ENCODE measurements around the gene ARSB. TPM values are rescaled to one million over a fixed set of nuclear protein-coding genes. Genes with fewer than 3 reads are reported as not detected.
"Not testable (repeated sequence)": the region's sequence is repeated elsewhere in the genome, so short reads cannot be mapped to it uniquely, and the experiment has no call there.

Gene ARSB
- total RNA-seq, 1 donor: 32.7 TPM

DNA sequence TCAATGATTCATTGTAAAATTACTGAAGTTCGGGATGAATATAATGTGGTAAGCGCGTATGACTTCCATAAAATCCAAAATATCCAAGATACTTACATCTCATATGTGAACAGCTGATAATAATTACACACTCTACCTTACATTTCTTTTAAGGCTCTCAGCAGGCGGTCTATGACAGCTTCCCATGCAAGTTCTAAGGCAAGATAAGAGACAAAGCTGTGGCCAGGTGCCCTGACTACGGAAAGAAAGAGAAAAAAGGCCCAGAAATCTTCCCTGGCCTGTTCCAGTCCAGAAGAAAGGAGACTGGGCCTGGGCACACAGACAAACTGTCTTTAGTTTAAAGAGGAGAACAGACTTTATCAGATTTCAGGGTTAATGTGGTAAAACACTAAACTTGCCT is 69.1 kb downstream of the ARSB start:
- DNase-seq (ENCODE audit: low read depth): no peak
- H3K4me3 ChIP-seq (ENCODE audit: low read depth, low read length): no peak overlapping the region
- TF ChIP-seq, protein P1, sequence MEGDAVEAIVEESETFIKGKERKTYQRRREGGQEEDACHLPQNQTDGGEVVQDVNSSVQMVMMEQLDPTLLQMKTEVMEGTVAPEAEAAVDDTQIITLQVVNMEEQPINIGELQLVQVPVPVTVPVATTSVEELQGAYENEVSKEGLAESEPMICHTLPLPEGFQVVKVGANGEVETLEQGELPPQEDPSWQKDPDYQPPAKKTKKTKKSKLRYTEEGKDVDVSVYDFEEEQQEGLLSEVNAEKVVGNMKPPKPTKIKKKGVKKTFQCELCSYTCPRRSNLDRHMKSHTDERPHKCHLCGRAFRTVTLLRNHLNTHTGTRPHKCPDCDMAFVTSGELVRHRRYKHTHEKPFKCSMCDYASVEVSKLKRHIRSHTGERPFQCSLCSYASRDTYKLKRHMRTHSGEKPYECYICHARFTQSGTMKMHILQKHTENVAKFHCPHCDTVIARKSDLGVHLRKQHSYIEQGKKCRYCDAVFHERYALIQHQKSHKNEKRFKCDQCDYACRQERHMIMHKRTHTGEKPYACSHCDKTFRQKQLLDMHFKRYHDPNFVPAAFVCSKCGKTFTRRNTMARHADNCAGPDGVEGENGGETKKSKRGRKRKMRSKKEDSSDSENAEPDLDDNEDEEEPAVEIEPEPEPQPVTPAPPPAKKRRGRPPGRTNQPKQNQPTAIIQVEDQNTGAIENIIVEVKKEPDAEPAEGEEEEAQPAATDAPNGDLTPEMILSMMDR (IDR thresholded peaks at IDR 0.05; ENCODE audit: insufficient read depth, low read length): no peak

DNA sequence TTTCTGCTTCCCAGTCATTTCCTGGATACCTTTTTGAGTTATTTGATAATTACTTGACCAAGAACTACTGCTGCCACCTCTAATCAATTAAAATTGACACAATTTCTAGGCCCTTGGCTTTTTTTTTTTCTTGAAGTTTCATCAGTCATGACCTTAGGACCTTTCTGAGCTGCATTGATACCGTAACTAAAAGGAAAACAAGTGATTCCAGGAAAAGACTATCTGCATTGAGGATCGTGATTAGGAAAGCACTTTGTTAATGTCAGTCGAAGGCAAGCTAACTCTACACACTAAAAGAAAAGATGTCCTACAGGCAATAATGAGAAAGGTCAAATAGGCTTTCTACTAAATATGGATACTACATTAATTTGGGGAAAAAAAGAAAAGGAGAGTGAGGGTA is 69.9 kb downstream of the ARSB start:
- no peak for DNase-seq (ENCODE audit: low read depth)
- no peak overlapping the region for H3K4me3 ChIP-seq (ENCODE audit: low read depth, low read length)
- TF ChIP-seq, protein P1 (IDR thresholded peaks at IDR 0.05; ENCODE audit: insufficient read depth, low read length): no peak

DNA sequence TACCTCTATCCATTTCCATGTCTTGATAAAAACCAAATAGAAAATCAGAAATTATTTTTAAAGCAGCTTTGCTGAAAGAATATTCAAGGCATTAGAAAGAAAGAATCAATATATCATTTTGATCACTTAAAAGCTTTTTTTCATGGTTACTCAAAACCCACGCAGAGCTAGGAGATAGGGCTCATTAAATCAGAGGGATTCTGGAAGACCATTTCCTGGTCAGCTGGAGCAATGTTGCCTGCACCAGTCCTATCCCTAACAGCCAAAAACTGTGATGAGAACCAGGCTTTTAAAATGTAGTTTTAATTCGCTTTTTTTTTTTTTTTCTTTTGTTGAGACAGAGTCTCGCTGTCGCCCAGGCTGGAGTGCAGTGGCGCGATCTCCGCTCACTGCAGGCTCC is 72.3 kb downstream of the ARSB start:
- no peak for DNase-seq (ENCODE audit: low read depth)
- TF ChIP-seq, protein P1 (IDR thresholded peaks at IDR 0.05; ENCODE audit: insufficient read depth, low read length): no peak
- no peak overlapping the region for H3K4me3 ChIP-seq (ENCODE audit: low read depth, low read length)

DNA sequence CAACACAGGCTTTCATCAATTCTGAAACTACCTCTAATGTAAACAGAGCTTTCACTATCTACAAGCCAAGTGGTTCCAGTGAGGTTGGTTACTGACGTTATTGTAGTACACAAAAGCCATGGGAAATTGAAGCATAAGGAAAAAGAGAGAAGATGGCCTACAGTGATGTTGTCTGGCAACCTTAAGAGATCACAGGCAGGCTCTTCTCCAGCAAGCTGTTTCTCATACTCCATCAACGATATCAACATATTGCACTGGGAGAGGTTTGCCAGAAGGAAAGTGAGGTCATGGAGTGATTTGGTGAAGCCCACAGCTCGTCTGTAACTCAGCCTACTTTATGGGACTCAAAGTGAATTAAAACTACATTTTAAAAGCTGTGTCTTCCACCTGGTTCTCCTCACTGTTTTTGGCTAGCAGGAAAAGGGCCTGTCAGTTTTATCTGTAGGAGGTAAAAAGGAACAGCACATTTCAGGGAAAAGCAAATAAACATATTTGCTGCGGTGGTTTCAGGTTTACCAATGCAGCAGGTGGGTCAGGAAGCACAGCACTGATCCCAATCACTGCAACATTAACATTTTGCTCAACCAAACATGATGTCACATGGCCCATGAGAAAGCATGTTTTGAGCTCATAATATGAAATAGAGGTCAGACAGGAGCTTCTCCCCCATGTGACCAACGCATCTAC is 72.9 kb downstream of the ARSB start:
- no peak overlapping the region for H3K4me3 ChIP-seq (ENCODE audit: low read depth, low read length)
- TF ChIP-seq, protein P1 (IDR thresholded peaks at IDR 0.05; ENCODE audit: insufficient read depth, low read length): no peak
- peak; percentile 59 for DNase-seq (ENCODE audit: low read depth)

DNA sequence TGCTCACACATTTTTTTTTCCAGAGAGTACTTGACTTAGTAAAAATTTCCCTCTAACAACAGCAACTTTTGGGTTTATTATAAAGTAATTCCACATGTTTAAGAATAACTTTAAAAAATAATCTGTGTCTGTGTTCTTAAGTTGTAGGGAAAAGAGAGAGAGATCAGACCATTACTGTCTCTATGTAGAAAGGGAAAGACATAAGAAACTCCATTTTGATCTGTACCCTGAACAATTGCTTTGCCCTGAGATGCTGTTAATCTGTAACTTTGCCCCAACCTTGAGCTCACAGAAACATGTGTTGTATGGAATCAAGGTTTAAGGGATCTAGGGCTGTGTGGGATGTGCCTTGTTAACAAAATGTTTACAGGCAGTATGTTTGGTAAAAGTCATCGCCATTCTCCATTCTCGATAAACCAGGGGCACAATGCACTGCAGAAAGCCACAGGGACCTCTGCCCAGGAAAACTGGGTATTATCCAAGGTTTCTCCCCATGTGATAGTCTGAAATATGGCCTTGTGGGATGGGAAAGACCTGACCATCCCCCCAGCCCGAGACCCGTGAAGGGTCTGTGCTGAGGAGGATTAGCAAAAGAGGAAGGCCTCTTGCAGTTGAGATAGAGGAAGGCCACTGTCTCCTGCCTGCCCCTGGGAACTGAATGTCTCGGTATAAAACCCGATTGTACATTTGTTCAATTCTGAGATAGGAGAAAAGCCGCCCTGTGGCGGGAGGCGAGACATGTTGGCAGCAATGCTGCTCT is 75.7 kb downstream of the ARSB start:
- not testable (repeated sequence) for DNase-seq (ENCODE audit: low read depth)

DNA sequence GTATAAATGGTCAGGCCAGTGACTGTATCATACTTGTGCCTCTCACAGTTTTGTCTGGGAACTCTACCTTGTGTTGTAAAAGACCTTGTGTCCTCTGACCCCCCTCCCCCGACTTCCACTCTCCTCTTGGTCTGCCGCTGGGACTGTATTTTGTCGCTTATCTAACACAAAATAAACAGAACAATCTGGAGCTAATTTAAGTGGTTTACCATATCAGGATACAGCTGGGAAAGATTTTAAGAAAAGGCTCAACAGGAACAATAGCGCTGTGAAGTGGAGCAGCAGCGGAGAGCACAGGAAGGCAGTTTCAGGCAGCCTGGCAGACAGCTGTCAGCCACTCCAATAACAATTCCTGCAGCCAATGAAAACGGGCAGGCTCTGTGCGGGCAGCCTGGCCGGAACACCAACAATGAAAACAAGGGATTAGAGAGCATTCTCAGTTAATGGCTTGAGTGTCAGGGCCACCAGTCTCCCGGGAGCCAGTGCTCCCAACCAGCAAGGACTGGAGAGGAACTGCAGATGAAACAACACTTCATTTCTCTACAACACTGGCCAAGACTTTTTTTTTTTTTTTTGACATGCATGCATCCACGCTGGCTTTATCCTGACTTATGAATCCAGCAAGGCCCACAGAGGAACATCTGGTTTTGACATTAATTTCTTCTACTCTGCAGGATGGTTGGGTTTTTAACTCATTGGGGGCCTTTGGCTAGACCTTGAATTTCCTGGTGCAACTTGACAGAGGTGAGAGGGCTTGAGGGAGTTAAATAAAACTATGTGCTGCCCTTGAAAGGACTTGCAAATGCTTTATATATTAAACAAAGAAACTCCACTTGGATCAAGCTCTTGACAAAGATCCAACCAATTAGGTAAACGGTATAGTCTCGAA is 76.7 kb downstream of the ARSB start:
- DNase-seq (ENCODE audit: low read depth): peak; percentile 85
- TF ChIP-seq, protein P1 (IDR thresholded peaks at IDR 0.05; ENCODE audit: insufficient read depth, low read length): no peak
- peak overlapping the region; percentile 44 for H3K4me3 ChIP-seq (ENCODE audit: low read depth, low read length)

More for the DNA sequence above, 75.7 kb downstream of the ARSB start:
- not testable (repeated sequence) for H3K4me3 ChIP-seq (ENCODE audit: low read depth, low read length)
